ENCODE results near the gene H1-8.

H1-8 gene

GRCh38 chr3:129549006-129549800 lies 6.2 kb downstream of the H1-8 start:
- no peak for TF ChIP-seq CTCF (IDR thresholded peaks at IDR 0.05; ENCODE audit: low read depth, low read length, missing control alignments)
- no peak for DNase-seq (ENCODE audit: low read depth)
- in situ Hi-C loops (cut with HindIII; ENCODE audit: low sequenced_read_pairs), result no loop called here
- no peak overlapping the region for H3K4me3 ChIP-seq (ENCODE audit: low read depth, low read length)

- H3K4me3 ChIP-seq (ENCODE audit: low read depth, low read length), result no peak overlapping the region
- no peak for DNase-seq (ENCODE audit: low read depth)
- TF ChIP-seq CTCF (IDR thresholded peaks at IDR 0.05; ENCODE audit: low read depth, low read length, missing control alignments), result no peak
- in situ Hi-C loops (cut with HindIII; ENCODE audit: low sequenced_read_pairs), result no loop called here
These were observed 6.8 kb downstream of the H1-8 start for GRCh38 chr3:129549805-129550204.

GRCh38 chr3:129552287-129553050 lies 9.5 kb downstream of the H1-8 start:
- in situ Hi-C loops (cut with HindIII; ENCODE audit: low sequenced_read_pairs), result no loop called here
- no peak for DNase-seq (ENCODE audit: low read depth)
- H3K4me3 ChIP-seq (ENCODE audit: low read depth, low read length), result no peak overlapping the region
- no peak for TF ChIP-seq CTCF (IDR thresholded peaks at IDR 0.05; ENCODE audit: low read depth, low read length, missing control alignments)

- in situ Hi-C loops (cut with HindIII; ENCODE audit: low sequenced_read_pairs), result no loop called here
- no peak for DNase-seq (ENCODE audit: low read depth)
- H3K4me3 ChIP-seq (ENCODE audit: low read depth, low read length), result no peak overlapping the region
- TF ChIP-seq CTCF (IDR thresholded peaks at IDR 0.05; ENCODE audit: low read depth, low read length, missing control alignments), result no peak
These were observed 10.2 kb downstream of the H1-8 start for GRCh38 chr3:129553171-129553570.

GRCh38 chr3:129553719-129554118 lies 10.7 kb downstream of the H1-8 start:
- DNase-seq (ENCODE audit: low read depth), result no peak
- no peak for TF ChIP-seq CTCF (IDR thresholded peaks at IDR 0.05; ENCODE audit: low read depth, low read length, missing control alignments)
- H3K4me3 ChIP-seq (ENCODE audit: low read depth, low read length), result no peak overlapping the region
- in situ Hi-C loops (cut with HindIII; ENCODE audit: low sequenced_read_pairs), result no loop called here

- no peak for DNase-seq (ENCODE audit: low read depth)
- H3K4me3 ChIP-seq (ENCODE audit: low read depth, low read length), result no peak overlapping the region
- in situ Hi-C loops (cut with HindIII; ENCODE audit: low sequenced_read_pairs), result no loop called here
These were observed 11.6 kb downstream of the H1-8 start for GRCh38 chr3:129554356-129555152.

More at GRCh38 chr3:129554356-129555152, 11.6 kb downstream of the H1-8 start:
- TF ChIP-seq CTCF (IDR thresholded peaks at IDR 0.05; ENCODE audit: low read depth, low read length, missing control alignments), result no peak
